ELF-1 (cell line): ENCODE results near the gene EIF4H.
"Not testable (repeated sequence)": the region's sequence is repeated elsewhere in the genome, so short reads cannot be mapped to it uniquely, and the experiment has no call there.

Source experiments
- DNase-seq: peaks from one replicate; pipeline ENCODE4 v3.0.0-alpha.2; 2016; ENCODE audit warnings: low read depth, low spot score

The EIF4H gene

GRCh38 chr7:74197449-74198124, 23.4 kb downstream of the EIF4H start:
- DNase-seq, result no peak

DNA sequence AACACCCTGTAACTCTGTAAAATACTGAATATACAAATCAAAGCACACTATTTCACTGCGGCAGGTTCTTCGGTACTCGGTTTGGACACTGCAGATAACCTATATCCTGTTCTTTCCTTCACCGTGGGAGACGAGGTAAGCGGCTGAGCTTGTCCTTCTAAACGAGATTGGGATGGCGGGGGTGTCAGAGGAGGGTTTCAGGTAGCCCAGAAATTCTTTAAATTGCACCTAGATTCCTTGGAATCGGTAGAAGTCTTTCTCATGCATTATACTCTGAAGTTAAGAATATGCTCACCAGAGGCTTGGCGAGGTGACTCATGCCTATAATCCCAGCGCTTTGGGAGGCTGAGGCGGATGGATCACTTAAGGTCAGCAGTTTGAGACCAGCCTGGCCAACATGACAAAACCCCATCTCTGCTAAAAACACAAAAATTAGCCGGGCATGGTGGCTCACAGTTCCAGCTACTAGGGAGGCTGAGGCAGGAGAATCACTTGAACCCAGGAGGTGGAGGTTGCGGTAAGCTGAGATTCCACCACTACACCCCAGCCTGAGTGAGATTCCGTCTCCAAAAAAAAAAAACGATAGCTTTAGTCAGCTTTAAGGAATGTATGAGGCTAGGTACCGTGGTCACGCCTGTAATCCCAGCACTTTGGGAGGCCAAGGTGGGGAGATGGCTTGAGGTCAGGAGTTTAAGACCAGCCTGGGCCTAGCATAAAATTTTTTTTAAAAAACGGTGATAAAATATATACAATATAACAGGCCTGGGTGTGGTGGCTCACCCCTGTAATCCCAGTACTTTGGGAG, 25.6 kb downstream of the EIF4H start:
- peak; percentile 36 for DNase-seq

DNA sequence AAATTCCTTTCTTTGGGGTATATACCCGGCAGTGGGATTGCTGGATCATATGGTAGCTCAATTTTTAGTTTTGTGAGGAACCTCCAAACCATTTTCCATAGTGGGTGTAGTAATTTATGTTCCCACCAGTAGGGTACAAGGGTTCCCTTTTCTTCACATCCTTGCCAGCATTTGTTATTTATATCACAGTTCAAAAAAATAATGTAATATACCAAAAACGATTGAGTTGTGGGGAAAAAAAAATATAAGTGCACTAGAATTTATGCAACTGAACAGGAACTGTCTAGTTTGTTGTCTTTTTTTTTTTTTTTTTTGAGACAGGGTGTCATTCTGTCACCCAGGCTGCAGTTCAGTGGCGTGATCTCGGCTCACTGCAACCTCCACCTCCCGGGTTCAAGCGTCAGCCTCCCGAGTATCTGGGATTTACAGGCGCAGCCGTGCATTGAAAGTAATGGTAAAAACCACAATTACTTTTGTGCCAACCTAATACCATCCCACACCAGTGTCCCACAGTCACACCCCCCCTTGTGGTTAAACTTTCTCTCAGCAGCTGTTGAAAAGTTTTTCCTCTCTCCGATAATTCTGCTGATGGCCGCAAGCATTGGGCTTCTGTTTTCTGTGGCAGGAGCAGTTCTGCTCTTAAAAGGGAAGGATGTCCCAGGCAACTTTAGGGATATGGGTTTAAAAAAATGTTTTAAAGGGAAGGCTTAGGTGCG, 28.8 kb downstream of the EIF4H start:
- peak; percentile 51 for DNase-seq

GRCh38 chr7:74203956-74204618, 29.9 kb downstream of the EIF4H start:
- DNase-seq, result no peak

GRCh38 chr7:74206052-74206451, 31.9 kb downstream of the EIF4H start:
- not testable (repeated sequence) for DNase-seq

GRCh38 chr7:74206589-74207120, 32.5 kb downstream of the EIF4H start:
- peak; percentile 95 for DNase-seq

DNA sequence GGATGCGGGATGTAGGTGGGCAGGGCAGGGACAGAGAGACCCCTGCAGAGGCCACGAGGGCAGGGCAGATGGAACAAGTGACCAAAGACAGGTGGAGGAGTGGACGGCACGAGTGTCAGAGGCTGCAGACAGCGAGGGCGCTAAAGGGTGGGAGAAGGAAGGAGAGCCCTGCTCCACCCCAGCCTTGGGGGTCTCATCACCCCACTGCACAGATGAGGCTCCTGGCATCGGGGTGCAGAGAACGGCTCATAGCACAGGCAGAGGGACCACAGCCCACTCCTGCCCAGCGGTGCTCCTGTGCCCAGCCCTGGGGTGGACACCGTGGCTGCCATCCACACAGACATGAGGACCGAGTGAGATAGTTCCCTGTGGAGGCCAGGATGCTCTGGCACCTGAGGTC, 33.4 kb downstream of the EIF4H start:
- no peak for DNase-seq

DNA sequence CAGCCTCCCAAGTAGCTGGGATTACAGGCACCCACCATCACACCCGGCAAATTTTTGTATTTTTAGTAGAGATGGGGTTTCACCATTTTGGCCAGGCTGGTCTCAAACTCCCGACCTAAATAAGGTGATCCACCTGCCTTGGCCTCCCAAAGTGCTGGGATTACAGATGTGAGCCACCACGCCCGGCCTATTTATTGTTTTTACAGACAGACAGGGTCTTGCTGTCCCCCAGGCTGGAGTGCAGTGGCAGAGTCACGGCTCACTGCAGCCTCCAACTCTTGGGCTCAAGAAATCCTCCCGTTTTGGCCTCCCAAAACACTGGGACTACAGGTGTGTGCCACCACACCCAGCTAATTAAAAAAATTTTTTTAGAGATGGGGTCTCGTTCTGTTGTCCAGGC, 34.1 kb downstream of the EIF4H start:
- DNase-seq, result not testable (repeated sequence)

GRCh38 chr7:74212661-74213060, 38.5 kb downstream of the EIF4H start:
- no peak for DNase-seq

DNA sequence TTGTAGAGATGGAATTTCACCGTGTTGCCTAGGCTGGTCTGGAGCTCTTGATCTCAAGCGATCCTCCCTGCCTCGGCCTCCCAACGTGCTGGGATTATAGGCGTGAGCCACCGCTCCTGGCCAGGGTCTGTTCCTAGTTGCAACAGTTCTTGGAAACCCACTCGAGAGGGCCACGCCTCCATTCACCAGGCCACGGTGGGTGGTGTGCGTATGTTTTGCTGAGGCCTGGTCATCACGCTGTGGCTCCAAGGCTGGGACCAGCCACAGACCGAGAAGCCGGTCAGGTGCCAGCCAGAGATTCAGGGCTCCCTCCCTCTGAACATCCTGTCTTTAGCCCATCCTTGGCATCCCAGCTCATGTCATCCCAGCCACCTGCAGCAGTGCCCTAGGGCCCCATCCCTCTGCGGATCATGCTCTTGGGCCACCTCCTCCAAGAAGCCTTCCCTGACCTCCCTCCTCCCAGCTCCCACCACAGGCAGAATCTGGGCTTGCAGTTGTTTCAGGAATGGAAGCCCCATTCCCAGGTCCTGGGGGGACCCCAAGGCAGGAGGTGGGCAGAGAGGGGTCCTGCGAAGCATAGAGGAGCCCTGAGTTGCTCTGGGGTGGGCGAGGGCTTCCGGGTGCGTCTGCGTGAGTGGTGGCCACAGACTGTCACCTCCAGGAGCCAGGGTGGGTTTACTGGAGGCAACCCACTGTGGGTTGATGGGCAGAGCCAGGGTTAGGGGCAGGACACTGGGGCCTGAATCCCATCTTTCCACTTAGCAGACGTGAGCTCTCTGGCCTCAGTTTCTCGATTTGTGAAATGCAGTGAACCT, 40.9 kb downstream of the EIF4H start:
- peak; percentile 30 for DNase-seq

GRCh38 chr7:74215921-74216320, 41.8 kb downstream of the EIF4H start:
- no peak for DNase-seq

DNA sequence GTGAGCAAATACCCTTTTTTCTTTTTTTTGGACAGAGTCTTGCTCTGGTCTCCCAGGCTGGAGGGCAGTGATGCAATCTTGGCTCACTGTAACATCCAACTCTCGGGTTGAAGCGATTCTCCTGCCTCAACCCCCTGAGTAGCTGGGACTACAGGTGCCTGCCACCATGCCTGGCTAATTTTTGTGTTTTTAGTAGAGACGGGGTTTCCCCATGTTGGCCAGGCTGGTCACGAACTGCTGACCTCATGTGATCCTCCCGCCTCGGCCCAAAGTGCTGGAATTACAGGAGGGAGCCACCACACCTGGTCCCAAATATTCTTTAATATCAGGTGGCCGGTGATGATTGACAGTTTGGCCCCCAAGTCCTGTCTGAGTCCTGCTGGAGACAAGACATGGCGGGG, 42.2 kb downstream of the EIF4H start:
- no peak for DNase-seq

GRCh38 chr7:74217455-74218342, 43.5 kb downstream of the EIF4H start:
- no peak for DNase-seq

DNA sequence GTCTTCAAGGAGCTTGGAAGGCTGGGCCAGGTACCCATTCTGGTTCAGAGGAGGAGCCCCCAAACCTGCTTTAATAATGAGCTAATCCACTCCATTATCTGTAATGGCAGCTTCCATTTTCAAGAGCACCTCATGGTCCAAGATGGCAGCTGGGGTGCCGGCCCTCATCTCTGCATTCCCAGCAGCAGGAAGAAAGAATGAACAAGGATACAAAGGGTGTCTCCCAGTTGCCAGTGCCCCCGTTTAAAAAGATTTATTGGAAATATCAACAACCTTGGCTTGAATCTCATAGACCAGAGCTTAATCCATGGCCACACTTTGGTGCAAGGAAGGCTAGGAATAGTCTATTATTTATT, 44.2 kb downstream of the EIF4H start:
- no peak for DNase-seq

DNA sequence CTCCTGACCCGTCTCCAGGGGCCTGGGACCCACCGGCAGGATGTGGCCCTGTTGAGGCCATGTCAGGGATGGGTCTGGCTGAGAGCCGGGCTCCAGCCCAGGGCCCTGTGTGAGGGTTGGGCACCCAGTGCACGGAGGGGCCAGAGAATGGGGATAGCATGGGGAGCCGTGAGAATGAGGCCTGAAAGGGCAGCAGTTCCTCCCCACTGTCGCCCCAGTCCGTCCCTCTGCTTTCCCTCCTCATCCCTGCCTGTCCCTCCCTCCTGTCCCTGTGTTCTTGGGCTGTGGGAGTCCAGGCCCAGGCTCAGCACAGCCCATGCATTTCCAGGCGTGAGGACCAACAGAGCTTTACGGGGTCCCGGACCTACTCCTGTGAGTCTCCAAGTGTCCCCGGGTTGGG, 45.3 kb downstream of the EIF4H start:
- DNase-seq, result no peak

- DNase-seq, result no peak
Measured at GRCh38 chr7:74220229-74220628, 46.1 kb downstream of the EIF4H start.

DNA sequence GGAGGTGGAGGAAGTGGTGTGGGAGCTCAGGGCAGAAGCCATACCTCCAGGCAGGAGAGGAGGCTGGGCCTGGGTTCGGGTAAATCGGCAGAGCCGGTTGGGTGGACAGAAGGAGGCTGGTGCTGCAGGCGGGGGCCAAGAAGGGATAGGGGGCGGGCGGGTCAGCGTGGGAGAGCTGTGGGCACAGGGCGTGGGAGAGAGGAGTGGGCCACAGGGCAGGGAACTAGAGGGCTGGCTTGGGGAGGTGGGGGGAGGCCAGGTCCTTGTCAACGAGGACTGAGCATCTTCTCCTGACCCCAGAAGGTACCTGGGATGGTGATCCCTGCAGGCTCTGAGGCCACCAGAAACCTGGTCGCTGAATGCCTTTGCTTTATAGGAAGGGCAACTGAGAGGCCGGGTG, 47.6 kb downstream of the EIF4H start:
- no peak for DNase-seq

DNA sequence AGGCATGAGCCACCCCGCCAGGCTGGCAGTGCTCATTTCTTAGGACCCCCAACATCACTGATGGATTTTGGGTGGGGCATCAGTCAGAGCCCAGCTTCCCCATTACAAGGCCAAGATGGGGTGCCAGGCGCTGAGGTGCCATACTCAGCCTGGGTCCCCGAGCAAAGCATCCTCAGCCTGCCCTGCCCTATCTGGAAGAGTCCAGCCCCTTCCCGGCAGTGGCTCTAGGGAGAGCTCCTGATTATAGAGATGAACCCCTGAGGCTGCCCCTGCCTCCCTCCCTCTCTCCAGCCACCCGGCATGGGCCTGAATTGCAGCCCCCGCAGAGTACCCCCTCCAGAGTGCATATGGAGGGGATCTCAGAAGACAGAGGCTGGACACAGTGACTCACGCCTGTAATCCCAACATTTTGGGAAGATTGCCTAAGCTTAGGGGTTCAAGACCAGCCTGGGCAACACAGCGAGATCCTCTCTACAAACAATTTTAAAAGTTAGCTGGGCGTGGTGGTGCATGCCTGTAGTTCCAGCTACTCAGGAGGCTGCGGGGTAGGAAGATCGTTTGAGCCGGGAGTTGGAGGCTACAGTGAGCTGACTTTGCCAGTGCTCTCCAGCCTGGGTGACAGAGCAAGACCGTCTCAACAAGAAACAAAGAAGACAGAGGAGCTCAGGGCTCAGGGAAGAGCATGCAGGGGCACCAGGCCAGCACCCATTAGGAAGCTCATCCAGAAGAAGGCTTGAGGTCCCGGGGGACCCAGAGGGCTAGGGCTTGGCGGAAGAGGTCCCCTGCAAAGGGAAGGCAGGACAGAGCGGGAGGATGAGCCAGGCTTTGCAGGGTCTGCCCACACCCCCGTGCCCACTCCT, 48.9 kb downstream of the EIF4H start:
- DNase-seq, result no peak
